Endothelial cell of hepatic sinusoid (primary cell): Measurements from ENCODE around the gene CALM3.

Source experiments
- in situ Hi-C: cut with HindIII; loops from 2 replicates; pipeline ENCODE4 v1.10.0; 2017; ENCODE audit warnings: low sequenced_read_pairs

Gene CALM3

GRCh38 chr19:46599716-46600373 lies 1.3 kb upstream of the CALM3 start:
- in situ Hi-C loops = no loop called here

- in situ Hi-C loops = no loop called here
Measured at GRCh38 chr19:46600384-46601317, 479 bp upstream of the CALM3 start.

GRCh38 chr19:46602392-46603194 lies 1.5 kb downstream of the CALM3 start:
- in situ Hi-C loops = no loop called here

DNA sequence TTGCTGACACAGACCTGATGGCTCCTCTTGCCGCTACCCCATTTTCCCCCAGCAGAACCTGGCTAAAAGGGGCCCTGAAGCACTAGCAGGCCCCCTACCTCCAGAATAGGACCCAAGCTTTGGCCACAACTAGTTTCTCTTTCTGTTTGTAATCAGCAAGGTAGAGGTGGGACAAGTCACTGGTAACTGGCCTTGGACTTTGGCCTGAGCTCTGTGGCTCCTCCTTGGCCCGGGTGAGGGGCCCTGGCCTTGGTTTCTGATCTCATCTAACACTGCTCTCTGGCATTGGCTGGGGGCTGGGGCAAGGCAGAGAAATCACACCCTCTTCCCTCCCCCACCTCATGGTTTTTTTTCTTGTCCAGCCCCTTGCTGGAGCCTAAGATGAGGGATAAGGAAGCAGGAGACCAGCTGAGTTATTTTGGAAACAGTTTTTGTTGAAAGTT lies 2.1 kb downstream of the CALM3 start:
- in situ Hi-C loops = no loop called here

GRCh38 chr19:46603752-46604231 lies 2.7 kb downstream of the CALM3 start:
- in situ Hi-C loops = no loop called here

DNA sequence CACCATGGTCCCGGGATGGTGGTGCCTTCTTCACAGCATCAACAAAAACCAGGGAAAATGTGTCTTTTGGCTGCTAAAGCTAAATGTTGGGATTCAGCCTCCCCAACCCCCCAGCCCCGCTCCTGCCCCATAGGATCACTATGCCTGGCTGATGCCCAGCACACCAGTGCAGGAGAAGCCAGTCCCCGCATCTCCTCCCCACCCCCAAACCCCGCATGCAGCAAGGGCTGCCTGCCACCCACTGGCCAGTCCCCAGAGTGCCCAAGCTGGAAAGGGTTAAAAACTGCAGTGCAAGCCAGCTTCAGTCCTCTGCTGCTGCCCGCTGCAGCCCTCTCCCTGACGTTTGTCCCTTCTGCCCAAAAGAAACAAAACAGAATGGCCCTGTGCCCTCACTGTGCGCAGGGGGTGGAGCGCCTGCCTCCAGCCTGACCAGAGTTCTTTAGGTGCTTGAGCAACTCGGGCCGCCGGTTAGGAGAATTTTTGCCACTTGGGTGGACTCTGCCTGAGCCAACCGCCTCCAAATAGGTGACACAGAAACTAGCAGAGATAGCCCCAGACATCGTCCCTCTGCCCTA lies 3.7 kb downstream of the CALM3 start:
- in situ Hi-C loops = no loop called here

DNA sequence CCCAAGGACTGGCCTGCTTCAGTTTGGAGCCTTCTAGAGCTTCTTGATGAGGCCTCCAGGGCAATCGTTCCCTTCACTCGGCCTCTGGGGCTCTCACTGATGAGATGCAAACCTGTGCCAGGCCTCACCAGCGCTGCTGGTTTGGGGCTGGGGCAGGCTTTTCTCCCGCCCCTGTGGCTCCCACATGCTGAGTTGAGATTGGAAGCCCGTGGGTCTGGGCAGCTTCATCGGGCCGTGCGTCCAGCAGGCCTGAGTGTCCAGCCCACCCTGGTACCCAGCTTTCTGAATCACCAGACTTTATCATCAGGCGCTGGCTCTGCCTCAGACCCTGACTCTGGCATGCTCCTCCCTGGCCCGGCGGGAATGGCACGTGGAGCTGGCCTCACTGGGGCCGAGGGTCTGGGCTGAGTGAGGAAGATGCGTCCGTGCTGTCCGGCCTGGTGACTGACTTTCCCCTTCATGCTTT lies 4.3 kb downstream of the CALM3 start:
- in situ Hi-C loops = no loop called here

DNA sequence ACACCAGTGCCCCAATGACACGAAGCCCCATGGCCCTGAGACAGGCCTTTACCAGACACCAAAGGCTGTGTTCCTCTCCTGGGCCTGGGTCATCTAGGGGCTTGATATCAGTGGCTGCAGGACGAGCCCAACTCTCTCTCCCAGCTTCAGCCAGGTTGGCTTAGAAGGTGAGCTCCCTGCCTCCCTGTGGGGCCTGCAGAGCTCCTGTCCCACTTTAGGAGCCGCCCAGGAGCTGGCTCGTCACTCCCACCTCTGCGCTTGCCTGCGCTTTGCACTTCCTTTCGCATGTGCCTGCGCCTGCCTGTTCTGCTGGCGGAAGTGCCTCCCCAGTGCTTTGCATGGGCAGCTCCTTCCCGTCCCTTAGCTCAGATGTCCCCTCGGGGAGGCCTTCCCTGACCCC lies 4.9 kb downstream of the CALM3 start:
- in situ Hi-C loops = no loop called here

DNA sequence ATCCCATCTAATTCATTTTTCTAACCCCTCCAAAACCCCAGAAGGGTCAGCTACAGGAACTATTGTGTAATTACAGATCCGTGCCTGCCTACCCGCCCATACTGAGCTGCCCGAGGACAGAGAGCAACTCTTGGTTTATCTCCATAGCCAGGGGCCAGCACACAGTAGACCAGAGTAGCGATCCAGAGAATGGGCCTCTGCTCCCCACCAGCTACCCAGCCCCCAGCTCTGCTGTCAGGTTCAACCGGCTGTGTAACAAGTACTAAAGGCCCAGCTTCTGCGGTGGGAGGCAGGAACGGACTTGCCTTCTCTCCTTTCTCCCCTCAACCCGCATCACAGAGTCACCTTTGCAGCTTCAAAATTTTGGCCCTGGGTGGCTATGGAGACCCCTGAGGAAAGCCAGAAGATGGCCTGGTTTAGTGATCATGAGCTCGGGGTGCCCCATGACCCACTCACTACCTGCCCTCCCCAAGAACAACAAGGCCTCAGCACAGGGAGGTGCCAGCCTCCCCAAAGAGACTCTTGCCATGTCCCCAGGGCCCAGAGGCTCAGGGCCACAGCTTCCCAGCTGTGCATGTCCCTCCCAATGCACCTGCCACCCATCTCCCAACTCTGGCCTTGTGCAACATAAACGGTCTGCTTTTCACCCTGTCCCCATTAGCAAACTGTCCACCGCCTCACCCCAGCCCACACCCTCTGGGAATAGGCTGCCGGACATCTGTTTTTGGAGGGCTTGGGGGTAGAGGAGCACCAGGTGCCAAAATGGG lies 5.7 kb downstream of the CALM3 start:
- in situ Hi-C loops = no loop called here

DNA sequence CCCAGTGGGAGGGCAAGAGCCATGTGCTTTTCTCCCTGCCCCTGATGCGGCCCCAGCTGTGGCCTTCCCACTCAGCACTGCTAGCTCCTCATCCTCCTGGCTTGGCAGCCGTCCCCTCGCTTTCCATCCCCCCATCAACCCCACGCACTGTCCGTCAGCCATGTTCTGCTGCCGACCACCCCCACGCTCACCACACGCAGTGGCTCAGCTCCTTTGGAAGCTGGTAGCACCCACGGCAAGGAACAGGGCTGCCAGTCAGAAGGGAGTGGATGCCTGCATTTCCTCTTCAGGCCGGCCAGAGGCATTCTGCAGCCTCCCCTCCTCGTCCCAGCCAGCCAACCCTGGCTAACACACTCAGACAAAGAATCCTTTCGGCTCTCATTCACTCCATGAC lies 6.3 kb downstream of the CALM3 start:
- in situ Hi-C loops = no loop called here

GRCh38 chr19:46608178-46608577 lies 7.0 kb downstream of the CALM3 start:
- in situ Hi-C loops = no loop called here

- in situ Hi-C loops = no loop called here
Measured at GRCh38 chr19:46608581-46609345, 7.6 kb downstream of the CALM3 start.

DNA sequence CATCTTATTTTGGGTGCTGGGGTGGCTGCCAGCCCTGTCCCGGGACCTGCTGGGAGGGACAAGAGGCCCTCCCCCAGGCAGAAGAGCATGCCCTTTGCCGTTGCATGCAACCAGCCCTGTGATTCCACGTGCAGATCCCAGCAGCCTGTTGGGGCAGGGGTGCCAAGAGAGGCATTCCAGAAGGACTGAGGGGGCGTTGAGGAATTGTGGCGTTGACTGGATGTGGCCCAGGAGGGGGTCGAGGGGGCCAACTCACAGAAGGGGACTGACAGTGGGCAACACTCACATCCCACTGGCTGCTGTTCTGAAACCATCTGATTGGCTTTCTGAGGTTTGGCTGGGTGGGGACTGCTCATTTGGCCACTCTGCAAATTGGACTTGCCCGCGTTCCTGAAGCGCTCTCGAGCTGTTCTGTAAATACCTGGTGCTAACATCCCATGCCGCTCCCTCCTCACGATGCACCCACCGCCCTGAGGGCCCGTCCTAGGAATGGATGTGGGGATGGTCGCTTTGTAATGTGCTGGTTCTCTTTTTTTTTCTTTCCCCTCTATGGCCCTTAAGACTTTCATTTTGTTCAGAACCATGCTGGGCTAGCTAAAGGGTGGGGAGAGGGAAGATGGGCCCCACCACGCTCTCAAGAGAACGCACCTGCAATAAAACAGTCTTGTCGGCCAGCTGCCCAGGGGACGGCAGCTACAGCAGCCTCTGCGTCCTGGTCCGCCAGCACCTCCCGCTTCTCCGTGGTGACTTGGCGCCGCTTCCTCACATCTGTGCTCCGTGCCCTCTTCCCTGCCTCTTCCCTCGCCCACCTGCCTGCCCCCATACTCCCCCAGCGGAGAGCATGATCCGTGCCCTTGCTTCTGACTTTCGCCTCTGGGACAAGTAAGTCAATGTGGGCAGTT lies 8.6 kb downstream of the CALM3 start:
- in situ Hi-C loops = no loop called here

- in situ Hi-C loops = no loop called here
Measured at GRCh38 chr19:46610413-46610775, 9.3 kb downstream of the CALM3 start.

DNA sequence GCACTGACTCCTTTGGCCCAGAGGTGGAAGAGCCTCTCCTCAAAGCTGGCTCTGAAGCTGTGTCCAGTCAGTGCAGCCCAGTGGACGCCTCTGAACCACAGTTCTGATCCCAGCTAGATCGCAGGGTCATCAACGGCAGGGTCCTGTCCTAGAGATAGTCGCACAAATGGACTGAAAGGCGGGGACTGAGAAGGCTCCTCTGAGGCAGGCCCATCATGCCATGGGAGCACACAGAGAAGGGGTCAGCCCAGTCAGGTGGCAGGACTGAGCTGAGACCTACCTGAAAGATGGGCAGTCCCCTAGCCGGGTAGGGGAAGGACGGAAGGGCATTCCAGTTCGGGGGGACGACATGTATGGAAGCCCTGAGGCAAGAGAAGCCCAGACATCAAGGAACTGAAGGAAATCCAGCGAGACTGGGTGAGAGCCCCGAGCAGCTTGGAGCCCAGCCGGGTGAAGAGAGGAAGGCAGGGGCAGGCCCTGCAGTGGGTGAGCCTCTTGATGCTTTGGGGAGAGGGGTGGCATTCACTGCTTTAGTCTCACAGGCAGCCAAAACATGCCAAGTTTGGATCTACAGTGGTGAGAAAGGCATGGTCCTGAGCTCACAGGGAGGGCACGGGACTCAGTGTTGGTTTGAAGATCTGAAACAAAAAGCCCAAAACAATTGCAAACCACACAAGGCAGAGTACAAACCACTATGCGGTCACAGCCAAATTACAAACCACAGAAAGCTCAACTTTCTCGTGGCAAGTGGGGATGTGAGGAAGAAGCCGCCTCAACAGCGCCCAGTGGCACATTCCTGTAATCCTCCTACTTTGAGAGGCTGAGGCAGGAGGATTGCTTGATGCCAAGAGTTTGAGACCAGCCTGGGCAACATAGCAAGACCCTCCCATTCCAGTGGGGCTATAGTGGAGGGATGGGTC lies 10.0 kb downstream of the CALM3 start:
- in situ Hi-C loops = no loop called here

- in situ Hi-C loops = no loop called here
Measured at GRCh38 chr19:46611776-46612175, 10.6 kb downstream of the CALM3 start.

GRCh38 chr19:46613525-46613924 lies 12.4 kb downstream of the CALM3 start:
- in situ Hi-C loops = no loop called here
